EH (cell line): ENCODE data around the gene THAP3.
A peak's percentile ranks its signal among the peaks of the same experiment; 100 is the strongest.

Experiments used
- DNase-seq: peaks from one replicate; pipeline ENCODE4 v3.0.0-alpha.2; 2015; ENCODE audit warnings: low read depth

Gene THAP3, protein sequence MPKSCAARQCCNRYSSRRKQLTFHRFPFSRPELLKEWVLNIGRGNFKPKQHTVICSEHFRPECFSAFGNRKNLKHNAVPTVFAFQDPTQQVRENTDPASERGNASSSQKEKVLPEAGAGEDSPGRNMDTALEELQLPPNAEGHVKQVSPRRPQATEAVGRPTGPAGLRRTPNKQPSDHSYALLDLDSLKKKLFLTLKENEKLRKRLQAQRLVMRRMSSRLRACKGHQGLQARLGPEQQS

DNA sequence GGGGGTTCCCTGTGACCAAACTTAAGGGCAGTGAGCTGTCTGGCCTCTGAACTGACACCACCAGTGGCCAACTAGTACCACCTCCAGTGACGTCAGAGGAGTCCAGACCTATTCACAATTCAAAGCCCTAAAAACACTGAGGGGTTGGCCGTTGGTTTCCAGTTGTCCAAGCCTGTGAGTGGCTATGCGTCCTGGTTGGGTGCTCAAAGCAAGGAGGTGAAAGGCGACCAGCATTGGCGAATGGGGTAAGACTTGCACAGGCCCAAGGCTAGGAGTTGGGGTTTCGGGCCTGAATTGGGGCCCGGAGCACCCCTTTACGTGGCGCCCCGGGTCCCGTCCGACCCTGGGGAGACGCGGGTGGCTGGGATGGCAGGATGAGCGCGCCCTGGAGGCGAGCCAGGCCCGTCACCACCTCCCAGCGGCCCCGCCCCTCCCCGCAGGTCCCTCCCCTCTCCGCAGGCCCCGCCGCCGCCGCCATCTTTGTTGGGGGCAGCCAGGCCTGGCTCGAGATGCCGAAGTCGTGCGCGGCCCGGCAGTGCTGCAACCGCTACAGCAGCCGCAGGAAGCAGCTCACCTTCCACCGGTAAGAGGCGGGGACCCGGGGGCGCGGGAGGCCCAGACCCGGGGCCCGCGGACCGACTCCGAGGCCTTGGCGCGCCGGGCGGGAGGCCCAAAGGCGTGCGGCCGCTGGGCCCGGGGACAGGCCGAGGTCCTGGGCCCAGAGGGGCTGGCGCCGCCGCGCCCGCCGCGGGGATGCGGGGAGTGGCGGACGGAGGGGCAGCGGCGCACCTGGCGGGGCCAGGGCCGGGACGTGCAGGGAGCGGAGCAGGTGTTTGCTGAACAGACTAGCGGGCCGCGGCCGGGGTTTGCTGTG is at the start of gene THAP3:
Gene THAP3 (plus strand): TSS at position 159 of the 874 bp plus-strand sequence. CDS start 351 bp downstream, at position 510.
- DNase-seq = peak; percentile 88

DNA sequence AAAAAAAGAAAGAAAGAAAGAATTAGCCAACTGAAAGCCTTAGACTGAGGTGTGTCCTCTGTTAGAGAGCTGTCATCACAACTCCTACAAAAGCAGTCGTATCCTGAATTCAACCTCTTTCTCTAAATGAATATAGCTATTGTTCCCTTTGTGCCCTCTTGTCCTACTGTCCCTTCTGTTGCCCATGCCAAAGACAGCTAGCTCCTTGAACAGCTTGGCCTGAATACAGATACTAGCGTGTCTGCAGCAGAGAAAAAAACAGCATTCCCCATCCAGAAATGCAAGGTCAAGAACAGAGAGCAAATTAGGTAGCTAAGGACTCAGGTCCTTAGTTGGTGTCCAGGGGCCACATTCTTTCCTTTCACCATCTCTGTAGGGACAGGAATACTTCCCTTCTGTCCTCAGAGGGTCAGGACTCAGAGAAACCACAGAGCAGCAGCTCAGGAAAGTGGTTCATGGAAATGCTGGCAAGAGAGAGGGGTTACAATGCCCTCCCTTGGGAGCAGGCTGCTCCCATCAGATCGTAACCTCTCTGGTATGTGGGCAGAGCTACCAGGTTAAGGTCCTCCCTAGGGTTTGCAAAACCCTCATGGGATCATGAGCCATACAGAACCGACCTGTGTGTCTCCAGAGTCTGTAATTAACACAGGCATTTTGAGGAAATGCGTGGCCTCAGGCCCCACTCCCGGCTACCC is 46.7 kb upstream of the THAP3 start:
- DNase-seq = no peak

DNA sequence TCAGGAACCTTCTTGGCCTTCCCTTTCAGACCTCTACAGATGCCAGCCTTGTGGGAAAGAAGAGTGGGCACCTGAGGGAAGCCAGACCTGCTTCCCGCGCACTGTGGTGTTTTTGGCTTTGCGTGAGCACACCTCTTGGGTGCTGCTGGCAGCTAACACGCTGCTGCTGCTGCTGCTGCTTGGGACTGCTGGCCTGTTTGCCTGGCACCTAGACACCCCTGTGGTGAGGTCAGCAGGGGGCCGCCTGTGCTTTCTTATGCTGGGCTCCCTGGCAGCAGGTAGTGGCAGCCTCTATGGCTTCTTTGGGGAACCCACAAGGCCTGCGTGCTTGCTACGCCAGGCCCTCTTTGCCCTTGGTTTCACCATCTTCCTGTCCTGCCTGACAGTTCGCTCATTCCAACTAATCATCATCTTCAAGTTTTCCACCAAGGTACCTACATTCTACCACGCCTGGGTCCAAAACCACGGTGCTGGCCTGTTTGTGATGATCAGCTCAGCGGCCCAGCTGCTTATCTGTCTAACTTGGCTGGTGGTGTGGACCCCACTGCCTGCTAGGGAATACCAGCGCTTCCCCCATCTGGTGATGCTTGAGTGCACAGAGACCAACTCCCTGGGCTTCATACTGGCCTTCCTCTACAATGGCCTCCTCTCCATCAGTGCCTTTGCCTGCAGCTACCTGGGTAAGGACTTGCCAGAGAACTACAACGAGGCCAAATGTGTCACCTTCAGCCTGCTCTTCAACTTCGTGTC is 45.9 kb upstream of the THAP3 start:
- DNase-seq = no peak

DNA sequence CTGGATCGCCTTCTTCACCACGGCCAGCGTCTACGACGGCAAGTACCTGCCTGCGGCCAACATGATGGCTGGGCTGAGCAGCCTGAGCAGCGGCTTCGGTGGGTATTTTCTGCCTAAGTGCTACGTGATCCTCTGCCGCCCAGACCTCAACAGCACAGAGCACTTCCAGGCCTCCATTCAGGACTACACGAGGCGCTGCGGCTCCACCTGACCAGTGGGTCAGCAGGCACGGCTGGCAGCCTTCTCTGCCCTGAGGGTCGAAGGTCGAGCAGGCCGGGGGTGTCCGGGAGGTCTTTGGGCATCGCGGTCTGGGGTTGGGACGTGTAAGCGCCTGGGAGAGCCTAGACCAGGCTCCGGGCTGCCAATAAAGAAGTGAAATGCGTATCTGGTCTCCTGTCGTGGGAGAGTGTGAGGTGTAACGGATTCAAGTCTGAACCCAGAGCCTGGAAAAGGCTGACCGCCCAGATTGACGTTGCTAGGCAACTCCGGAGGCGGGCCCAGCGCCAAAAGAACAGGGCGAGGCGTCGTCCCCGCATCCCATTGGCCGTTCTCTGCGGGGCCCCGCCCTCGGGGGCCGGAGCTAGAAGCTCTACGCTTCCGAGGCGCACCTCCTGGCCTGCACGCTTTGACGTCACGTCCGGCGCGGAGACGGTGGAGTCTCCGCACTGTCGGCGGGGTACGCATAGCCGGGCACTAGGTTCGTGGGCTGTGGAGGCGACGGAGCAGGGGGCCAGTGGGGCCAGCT is 45.1 kb upstream of the THAP3 start, which contains the start of gene ZBTB48:
Gene ZBTB48 (plus strand): TSS at position 621 of the 745 bp plus-strand sequence. CDS start 616 bp downstream, outside the sequence.
- DNase-seq = peak; percentile 97

DNA sequence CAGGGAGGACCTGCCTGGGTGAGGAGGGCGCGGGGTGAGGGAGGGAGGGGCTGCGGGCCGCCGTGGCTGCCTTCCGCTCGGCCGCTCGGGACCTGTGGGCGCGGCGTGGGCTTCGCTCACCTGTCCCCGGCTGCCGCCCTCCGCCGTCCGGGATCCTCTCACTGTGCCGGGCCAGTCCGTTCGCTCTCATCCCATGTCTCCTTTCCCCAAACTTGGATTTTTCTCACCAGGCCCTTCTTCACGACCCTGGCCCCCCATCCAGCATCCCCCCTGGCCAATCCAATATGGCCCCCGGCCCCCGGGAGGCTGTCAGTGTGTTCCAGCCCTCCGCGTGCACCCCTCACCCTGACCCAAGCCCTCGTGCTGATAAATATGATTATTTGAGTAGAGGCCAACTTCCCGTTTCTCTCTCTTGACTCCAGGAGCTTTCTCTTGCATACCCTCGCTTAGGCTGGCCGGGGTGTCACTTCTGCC is 44.5 kb upstream of the THAP3 start:
- no peak for DNase-seq

DNA sequence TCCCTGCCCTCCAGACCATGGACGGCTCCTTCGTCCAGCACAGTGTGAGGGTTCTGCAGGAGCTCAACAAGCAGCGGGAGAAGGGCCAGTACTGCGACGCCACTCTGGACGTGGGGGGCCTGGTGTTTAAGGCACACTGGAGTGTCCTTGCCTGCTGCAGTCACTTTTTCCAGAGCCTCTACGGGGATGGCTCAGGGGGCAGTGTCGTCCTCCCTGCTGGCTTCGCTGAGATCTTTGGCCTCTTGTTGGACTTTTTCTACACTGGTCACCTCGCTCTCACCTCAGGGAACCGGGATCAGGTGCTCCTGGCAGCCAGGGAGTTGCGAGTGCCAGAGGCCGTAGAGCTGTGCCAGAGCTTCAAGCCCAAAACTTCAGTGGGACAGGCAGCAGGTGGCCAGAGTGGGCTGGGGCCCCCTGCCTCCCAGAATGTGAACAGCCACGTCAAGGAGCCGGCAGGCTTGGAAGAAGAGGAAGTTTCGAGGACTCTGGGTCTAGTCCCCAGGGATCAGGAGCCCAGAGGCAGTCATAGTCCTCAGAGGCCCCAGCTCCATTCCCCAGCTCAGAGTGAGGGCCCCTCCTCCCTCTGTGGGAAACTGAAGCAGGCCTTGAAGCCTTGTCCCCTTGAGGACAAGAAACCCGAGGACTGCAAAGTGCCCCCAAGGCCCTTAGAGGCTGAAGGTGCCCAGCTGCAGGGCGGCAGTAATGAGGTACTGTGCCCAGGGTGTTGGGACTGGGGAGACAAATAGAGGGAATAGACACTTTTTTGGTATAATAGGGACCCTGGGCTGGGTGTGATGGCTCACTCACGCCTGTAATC is 43.9 kb upstream of the THAP3 start:
- DNase-seq = peak; percentile 26

DNA sequence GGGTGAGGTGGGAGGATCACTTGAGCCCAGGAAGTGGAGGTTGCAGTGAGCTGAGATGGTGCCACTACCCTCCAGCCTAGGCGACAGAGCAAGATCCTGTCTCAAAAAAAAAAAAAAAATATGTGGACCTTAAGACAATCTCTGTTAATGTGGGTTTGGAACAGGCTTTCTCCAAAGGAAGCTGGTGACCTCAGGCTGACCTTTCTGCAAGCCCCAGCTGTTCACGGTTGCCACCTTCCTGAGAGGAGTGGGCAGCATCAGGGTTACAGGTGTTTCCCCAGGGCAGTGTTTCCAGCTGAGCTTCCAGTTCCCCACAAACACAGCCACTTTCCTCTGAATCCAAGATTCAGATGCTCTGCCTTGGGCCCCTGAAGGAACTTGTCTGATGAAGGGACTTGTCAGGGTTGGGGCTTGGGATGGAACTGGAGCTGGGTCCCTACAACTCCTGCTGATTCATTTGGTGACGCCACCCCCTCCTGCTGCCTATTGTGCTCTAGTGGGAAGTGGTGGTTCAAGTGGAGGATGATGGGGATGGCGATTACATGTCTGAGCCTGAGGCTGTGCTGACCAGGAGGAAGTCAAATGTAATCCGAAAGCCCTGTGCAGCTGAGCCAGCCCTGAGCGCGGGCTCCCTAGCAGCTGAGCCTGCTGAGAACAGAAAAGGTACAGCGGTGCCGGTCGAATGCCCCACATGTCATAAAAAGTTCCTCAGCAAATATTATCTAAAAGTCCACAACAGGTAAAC is 42.9 kb upstream of the THAP3 start:
- no peak for DNase-seq

DNA sequence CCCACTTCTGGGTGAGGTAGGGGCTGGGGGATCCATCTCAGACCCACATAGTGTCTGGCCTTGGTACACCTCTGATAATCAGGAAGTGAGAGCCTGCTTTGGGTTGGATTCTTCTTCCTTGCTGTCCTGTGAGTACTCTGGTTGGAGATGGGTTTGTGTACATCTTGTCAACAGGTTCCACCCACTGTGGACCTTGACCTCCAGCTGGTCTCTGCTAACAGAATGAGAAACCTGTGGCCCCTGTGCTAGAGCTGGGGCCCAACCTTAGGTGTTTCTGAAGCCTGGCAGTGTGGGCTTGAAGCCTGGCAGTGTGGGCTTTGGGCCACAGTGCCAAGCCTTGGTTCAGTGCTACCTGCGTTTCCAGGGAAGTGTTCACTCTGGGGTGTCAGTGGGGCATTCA is 42.3 kb upstream of the THAP3 start:
- no peak for DNase-seq

DNA sequence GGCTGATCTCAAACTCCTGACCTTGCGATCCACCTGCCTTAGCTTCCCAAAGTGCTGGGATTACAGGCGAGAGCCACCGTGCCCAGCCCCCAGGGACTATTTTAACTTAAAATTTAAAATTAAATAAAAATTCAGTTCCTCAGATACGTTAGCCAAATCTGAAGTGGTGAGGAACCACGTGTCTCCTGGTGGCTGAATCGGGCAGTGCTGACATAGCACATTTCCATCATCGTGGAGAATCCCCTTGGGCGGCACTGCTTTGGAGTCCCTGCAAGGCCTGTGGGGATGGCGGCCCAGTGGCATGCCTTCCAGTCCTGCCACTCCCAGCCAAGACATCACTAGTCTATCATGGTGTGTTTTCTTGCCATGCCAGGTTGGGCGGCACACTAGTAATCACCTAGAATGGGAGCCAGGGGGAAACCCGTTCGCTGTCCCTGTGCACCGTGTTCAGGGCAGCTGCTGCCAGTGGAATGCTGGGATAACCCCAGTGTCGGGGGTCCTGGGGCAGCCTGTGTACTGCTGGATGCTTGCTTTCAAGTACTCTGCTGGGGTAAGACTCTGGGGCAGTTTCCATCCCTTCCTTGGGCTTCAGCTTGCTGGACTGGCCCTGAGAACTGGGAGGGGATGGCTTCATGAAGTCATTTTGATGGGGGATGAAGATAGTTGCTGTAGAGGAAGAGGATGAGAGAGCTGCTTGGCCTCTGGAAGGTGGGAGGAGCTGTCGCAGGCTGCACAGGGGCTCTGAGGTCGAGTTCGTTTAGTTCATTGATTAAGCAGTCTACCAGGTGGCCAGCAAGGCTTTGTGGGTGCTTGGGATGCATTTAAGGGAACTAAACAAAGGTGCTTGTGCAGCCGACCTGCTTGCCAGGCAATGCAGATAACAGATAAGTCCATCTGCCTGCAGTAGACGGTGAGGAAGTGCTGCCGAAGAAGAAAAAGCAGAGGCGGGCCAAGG is 40.3 kb upstream of the THAP3 start:
- no peak for DNase-seq

DNA sequence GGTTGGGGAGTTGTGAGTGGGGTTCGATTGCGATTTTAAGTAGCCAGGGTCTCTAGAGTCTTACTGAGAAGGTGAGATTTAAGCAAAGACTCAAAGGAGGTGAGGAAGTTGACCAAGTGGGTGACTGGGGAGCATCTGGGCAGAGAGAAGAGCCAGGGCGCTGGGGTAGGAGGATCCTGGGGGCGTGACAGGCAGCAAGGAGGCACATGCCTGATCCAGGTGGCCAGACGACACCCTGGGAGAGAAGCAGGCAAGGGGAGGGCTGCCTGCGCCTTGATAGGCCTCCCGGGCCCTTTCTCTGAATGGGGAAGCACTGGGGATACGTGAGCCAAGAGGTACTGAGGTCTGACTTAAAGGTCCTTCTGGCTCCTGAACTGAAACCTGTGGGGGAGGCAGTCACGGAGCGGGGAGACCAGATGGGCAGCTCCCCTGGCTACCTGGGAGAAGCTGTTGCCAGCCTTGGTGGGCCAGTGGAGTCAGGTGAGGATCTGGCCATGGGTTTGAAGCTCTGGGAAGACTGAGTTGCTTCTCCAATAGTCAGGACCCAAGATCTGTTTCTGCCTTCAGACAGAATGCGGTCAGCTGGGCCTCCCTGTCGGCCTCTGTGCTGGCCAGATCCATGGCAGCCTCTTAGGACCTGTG is 39.5 kb upstream of the THAP3 start:
- DNase-seq = no peak

DNA sequence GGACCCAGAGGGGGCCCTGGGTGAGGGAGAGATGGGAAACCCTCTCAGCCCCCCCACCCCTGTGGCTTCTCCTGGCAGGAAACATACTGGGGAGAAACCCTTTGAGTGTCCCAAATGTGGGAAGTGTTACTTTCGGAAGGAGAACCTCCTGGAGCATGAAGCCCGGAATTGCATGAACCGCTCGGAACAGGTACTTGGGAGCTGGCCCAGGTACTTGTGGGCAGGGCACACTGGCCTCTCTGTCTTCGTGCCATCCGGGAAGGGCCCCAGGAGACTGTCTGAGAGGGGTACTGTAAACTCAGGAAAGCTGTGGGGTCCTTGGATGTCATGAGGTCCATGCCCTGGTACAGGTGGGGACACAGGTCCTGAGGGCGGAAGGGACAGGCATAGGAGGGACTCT is 38.8 kb upstream of the THAP3 start:
- DNase-seq = no peak

DNA sequence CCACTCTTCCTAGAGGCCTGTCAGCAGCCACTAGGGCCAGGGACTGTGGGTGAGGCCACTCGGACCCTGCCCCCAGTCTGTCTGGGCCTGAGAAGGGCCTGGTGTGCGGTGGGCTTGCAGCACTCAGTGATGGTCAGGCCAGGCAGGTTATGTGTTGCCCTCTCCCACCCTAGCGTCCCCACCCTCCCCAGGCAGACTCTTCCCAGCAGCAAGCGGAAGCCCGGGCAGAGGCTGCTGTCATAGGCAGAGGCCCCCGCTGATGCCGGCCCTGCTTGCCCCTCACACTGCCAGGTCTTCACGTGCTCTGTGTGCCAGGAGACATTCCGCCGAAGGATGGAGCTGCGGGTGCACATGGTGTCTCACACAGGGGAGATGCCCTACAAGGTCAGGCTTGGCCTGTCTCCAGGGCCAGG is 38.3 kb upstream of the THAP3 start:
- DNase-seq = no peak

DNA sequence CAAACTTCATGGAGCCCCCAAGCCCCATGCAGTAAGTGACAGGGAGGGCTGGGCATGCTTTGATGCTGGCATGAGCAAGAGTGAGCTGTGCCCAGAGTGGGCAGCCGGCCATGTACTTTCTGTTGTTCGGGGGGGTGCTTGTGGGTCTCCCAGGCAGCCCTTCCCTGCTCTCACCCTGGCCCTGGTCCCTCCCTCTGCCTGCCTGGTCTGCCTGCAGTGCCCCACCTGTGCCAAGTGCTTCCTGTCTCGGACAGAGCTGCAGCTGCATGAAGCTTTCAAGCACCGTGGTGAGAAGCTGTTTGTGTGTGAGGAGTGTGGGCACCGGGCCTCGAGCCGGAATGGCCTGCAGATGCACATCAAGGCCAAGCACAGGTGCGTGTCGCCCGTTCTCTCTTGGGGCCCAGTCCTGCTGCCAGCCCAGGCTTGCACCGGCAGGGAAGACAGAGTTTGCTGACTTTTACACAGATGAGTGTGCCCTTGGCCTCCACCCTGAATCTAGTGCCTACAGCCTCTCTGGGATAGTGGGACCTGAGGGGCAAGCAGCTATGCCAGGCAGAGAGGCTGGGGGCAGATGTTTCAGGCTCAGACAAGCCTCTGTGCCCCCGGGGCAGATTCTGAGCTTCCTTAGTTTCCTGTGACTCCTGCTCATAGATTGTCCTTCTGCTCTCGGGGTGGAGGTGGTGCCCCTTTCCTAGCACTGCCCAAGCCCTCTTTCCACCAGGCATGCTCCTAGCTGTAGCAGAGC is 37.2 kb upstream of the THAP3 start:
- no peak for DNase-seq

DNA sequence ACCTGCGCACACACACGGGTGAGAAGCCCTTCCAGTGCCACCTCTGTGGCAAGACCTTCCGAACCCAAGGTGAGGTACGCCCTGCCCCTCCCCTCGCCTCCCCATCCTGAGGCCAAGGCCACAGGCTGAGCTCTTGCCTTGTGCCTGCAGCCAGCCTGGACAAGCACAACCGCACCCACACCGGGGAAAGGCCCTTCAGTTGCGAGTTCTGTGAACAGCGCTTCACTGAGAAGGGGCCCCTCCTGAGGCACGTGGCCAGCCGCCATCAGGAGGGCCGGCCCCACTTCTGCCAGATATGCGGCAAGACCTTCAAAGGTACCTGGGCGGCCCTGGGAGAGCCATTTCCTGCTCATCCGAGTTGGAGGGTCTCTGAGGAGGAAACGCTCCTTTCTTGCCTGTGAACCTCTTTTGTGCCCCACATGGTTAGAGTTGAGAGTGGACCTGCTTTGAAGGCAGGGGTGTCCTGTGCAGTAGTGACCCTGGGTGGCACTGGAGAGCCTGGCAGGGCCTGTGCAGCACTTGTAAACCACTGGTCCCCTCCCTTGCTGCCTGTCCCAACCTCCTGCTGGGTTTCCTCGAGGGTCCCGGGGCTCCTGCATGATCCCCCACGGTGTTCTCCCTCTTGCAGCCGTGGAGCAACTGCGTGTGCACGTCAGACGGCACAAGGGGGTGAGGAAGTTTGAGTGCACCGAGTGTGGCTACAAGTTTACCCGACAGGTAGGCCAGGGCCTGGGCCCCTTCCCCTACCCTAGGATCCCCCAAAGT is 36.4 kb upstream of the THAP3 start:
- no peak for DNase-seq

DNA sequence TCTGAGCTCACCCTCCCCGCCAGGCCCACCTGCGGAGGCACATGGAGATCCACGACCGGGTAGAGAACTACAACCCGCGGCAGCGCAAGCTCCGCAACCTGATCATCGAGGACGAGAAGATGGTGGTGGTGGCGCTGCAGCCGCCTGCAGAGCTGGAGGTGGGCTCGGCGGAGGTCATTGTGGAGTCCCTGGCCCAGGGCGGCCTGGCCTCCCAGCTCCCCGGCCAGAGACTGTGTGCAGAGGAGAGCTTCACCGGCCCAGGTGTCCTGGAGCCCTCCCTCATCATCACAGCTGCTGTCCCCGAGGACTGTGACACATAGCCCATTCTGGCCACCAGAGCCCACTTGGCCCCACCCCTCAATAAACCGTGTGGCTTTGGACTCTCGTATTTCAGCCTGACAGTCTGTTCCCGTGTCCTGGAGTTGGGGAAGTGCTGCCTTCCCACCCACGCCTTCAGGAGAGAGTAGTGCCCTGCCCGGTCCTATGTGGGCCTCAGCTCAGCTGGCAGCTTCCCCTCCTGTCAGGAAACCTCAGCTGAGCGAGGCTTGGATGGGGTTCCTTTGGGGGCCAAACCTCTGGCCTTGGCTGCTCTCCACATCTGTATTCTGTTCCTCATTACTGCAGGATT is 35.7 kb upstream of the THAP3 start:
- DNase-seq = no peak

DNA sequence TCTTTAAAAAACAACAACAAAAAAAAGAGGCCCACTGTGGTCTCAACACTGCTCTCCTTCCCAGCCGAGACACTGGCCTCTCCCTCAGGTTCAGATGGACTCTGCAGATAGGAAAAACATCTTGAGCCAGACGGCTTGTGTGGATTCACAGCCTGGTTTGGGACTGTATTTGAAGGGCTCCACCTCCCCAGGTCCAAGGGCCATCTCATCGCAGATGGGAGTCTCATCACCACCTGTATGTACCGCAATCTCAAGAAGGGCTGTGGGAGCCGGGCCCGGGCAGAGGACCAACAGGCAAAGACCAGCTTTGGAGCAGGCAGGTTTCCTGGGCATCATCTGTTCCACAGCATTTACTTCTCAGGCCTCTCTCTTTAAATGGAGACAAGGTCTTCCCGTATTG is 34.6 kb upstream of the THAP3 start:
- DNase-seq = no peak
